ENCODE results near the gene NCBP3.
"Not testable (repeated sequence)": the region's sequence is repeated elsewhere in the genome, so short reads cannot be mapped to it uniquely, and the experiment has no call there.

NCBP3 gene

DNA sequence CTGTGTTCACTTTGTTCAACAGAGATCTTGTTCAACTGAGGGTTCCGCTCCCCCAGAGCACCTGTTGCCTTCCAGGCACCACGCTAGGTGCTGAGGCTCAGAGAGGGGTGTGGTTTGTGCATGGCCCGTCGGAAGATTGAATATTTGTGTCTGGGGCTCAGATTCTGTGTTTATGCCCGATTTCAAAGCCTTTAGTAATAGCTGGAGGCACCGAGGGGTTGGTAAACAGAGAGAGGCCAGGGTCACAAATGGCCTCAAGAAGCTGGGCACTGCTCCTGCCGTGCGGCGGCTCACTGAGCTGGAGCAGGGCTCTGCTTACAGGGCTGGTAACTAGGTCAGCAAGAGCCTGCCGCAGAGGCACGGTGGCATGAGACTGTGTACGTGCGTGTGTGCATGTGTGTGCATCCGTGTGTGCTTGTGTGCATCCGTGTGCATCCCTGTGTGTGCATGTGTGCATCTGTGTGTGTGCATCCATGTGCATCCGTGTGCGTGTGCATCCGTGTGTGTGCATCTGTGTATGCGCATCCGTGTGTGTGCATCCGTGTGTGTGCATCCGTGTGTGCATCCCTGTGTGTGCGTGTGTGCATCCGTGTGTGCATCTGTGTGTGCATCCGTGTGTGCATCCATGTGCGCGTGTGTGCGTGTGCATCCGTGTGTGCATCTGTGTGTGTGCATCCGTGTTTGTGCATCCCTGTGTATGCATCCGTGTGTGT, 50.5 kb downstream of the NCBP3 start:
- Histone ChIP-seq H3K27ac (ENCODE audit: low read depth, low read length) (no peak overlapping the region), H3K4me3 (ENCODE audit: low read depth in 1 of 2, low read length in 2 of 2) (peak overlapping the region in 1 of 2 donors; percentile 32), H3K36me3 (ENCODE audit: control insufficient read depth in 1 of 2, insufficient read depth in 2 of 2, low read length in 2 of 2) (no peaks in the 10 kb centered on the region), H3K9me3 (ENCODE audit: control insufficient read depth in 1 of 2, low read length in 2 of 2) (no peaks in the 10 kb centered on the region), H3K9ac (ENCODE audit: low read depth in 1 of 2, low read length in 2 of 2) (no peak overlapping the region), H3K4me1 (ENCODE audit: control insufficient read depth in 1 of 2, insufficient read depth in 2 of 2, low read length in 2 of 2) (peaks cover 0 to 16% of the 10 kb centered on the region in 2 donors), H3K27me3 (ENCODE audit: control insufficient read depth in 1 of 2, insufficient read depth in 2 of 2, low read length in 2 of 2) (no peaks in the 10 kb centered on the region)

DNA sequence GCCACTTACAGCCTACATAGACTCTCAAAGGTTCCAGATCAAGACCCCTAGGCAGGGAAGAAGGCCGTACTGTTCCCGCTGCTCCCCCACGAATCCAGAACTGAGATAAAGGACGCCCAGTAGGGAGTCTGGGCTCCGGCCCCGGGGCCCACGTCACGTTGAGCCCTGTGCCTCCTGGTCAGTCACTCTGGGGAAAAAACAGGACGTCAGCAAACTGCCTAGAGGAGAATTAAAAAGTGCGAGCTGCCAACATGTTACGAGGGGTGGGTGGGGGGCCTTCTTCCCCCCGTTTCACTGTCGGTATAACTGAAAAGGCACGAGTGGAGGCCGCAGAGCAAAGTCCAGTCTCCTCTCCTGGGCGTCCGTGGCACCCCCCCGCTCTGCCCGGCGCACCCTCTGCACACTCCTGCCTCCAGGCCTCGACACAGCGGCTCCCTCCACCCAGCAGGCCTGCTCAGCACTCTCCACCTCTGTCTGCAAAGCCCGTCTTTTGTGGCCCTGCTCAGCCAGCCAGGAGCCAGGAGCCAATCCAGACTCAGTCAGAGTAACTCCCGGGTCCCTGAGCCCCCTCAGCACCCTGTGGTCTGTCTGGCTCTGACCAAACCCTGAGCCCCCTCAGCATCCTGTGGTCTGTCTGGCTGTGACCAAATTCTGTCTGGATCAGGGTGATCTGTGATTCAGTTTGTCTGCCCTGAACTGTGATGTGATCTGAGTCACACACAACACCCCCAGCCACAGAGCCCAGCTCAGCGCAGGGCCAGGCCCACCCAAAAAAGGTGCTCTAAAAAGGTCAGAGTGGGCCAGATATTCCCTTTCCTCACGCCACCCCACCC, 51.3 kb downstream of the NCBP3 start:
- peaks cover 0 to 16% of the 10 kb centered on the region in 2 donors for H3K4me1 ChIP-seq (ENCODE audit: control insufficient read depth in 1 of 2, insufficient read depth in 2 of 2, low read length in 2 of 2)
- no peak overlapping the region for H3K27ac ChIP-seq (ENCODE audit: low read depth, low read length)
- no peaks in the 10 kb centered on the region for H3K9me3 ChIP-seq (ENCODE audit: control insufficient read depth in 1 of 2, low read length in 2 of 2)
- H3K36me3 ChIP-seq (ENCODE audit: control insufficient read depth in 1 of 2, insufficient read depth in 2 of 2, low read length in 2 of 2), result no peaks in the 10 kb centered on the region
- H3K4me3 ChIP-seq (ENCODE audit: low read depth in 1 of 2, low read length in 2 of 2), result no peak overlapping the region
- H3K27me3 ChIP-seq (ENCODE audit: control insufficient read depth in 1 of 2, insufficient read depth in 2 of 2, low read length in 2 of 2), result no peaks in the 10 kb centered on the region
- no peak overlapping the region for H3K9ac ChIP-seq (ENCODE audit: low read depth in 1 of 2, low read length in 2 of 2)

DNA sequence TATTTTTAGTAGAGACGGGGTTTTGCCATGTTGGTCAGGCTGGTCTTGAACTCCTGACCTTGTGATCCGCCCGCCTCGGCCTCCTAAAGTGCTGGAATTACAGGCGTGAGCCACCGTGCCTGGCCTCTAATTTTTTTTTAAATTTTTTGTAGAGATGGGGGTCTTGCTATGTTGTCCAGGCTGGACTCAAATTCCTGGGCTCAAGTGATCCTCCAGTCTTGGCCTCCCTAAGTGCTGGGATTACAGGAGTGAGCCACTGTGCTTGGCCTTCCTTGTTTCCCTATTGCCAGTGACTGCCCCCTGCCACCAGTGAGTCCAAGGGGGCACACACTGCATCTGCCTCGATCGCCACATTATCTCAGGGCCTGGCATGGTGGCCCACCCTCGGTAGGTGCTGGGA, 51.9 kb downstream of the NCBP3 start:
- not testable (repeated sequence) for H3K9ac ChIP-seq (ENCODE audit: low read depth in 1 of 2, low read length in 2 of 2); H3K27ac ChIP-seq (ENCODE audit: low read depth, low read length); H3K9me3 ChIP-seq (ENCODE audit: control insufficient read depth in 1 of 2, low read length in 2 of 2); H3K36me3 ChIP-seq (ENCODE audit: control insufficient read depth in 1 of 2, insufficient read depth in 2 of 2, low read length in 2 of 2); H3K27me3 ChIP-seq (ENCODE audit: control insufficient read depth in 1 of 2, insufficient read depth in 2 of 2, low read length in 2 of 2); H3K4me3 ChIP-seq (ENCODE audit: low read depth in 1 of 2, low read length in 2 of 2)
- H3K4me1 ChIP-seq (ENCODE audit: control insufficient read depth in 1 of 2, insufficient read depth in 2 of 2, low read length in 2 of 2), result peaks cover 0 to 16% of the 10 kb centered on the region in 2 donors

DNA sequence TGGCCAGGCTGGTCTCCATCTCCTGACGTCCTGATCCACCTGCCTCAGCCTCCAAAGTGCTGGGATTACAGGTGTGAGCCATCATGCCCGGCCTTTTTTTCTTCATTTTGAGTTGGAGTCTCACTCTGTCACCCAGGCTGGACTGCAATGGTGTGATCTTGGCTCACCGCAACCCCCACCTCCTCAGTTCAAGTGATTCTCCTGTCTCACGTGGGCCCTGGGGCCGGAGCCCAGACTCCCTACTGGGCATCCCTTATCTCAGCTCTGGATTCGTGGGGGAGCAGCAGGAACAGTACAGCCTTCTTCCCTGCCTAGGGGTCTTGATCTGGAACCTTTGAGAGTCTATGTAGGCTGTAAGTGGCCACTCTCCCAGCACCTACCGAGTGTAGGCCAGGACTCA, 52.8 kb downstream of the NCBP3 start:
- not testable (repeated sequence) for H3K27ac ChIP-seq (ENCODE audit: low read depth, low read length); H3K9me3 ChIP-seq (ENCODE audit: control insufficient read depth in 1 of 2, low read length in 2 of 2); H3K27me3 ChIP-seq (ENCODE audit: control insufficient read depth in 1 of 2, insufficient read depth in 2 of 2, low read length in 2 of 2); H3K9ac ChIP-seq (ENCODE audit: low read depth in 1 of 2, low read length in 2 of 2); H3K36me3 ChIP-seq (ENCODE audit: control insufficient read depth in 1 of 2, insufficient read depth in 2 of 2, low read length in 2 of 2); H3K4me3 ChIP-seq (ENCODE audit: low read depth in 1 of 2, low read length in 2 of 2)
- peaks cover 0 to 16% of the 10 kb centered on the region in 2 donors for H3K4me1 ChIP-seq (ENCODE audit: control insufficient read depth in 1 of 2, insufficient read depth in 2 of 2, low read length in 2 of 2)

DNA sequence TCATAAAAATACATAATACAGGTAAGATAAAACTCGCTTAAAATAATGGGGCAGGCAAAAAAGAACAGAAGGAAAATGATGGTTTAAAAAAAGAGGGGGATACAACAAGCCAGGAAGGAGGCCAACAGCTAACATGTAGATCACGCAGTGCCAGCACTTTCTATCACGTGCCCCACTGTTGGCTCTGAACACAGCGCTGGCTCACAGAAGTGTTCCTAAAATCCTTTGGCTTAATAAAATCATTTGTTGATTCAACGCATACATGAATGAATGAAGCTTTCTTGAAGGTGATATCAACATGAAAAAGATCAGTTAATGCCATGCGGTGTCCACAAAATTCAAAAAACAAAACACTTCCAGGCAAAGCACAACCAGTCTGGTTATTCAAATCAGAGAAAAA, 53.6 kb downstream of the NCBP3 start:
- Histone ChIP-seq H3K9ac (ENCODE audit: low read depth in 1 of 2, low read length in 2 of 2) (no peak overlapping the region), H3K4me3 (ENCODE audit: low read depth in 1 of 2, low read length in 2 of 2) (no peak overlapping the region)

DNA sequence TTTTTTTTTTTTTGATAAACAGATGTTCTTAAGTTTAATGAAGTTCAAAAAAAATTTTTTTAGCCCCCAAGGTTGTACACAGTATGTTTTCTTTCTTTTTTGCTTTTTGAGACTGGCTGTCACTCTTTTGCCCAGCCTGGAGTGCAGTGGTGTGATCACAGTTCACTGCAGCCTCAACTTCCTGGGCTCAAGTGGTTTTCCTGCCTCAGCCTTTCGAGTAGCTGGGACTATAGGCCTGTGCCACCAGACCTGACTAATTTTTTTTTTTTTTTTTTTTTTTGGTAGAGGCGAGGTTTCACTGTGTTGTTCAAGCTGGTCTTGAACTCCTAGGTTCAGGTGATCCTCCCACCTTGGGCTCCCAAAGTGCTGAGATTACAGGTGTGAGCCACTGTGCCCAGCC, 57.8 kb downstream of the NCBP3 start:
- H3K4me3 ChIP-seq (ENCODE audit: low read depth in 1 of 2, low read length in 2 of 2), result no peak overlapping the region
- no peak overlapping the region for H3K9ac ChIP-seq (ENCODE audit: low read depth in 1 of 2, low read length in 2 of 2)
- no peak overlapping the region for H3K27ac ChIP-seq (ENCODE audit: low read depth, low read length)
- H3K36me3 ChIP-seq (ENCODE audit: control insufficient read depth in 1 of 2, insufficient read depth in 2 of 2, low read length in 2 of 2), result no peaks in the 10 kb centered on the region
- no peaks in the 10 kb centered on the region for H3K27me3 ChIP-seq (ENCODE audit: control insufficient read depth in 1 of 2, insufficient read depth in 2 of 2, low read length in 2 of 2)
- H3K4me1 ChIP-seq (ENCODE audit: control insufficient read depth in 1 of 2, insufficient read depth in 2 of 2, low read length in 2 of 2), result no peaks in the 10 kb centered on the region
- no peaks in the 10 kb centered on the region for H3K9me3 ChIP-seq (ENCODE audit: control insufficient read depth in 1 of 2, low read length in 2 of 2)

More for the DNA sequence above, 53.6 kb downstream of the NCBP3 start:
- Histone ChIP-seq H3K27ac (ENCODE audit: low read depth, low read length) (no peak overlapping the region), H3K4me1 (ENCODE audit: control insufficient read depth in 1 of 2, insufficient read depth in 2 of 2, low read length in 2 of 2) (peaks cover 0 to 16% of the 10 kb centered on the region in 2 donors), H3K36me3 (ENCODE audit: control insufficient read depth in 1 of 2, insufficient read depth in 2 of 2, low read length in 2 of 2) (no peaks in the 10 kb centered on the region), H3K27me3 (ENCODE audit: control insufficient read depth in 1 of 2, insufficient read depth in 2 of 2, low read length in 2 of 2) (no peaks in the 10 kb centered on the region), H3K9me3 (ENCODE audit: control insufficient read depth in 1 of 2, low read length in 2 of 2) (no peaks in the 10 kb centered on the region)

DNA sequence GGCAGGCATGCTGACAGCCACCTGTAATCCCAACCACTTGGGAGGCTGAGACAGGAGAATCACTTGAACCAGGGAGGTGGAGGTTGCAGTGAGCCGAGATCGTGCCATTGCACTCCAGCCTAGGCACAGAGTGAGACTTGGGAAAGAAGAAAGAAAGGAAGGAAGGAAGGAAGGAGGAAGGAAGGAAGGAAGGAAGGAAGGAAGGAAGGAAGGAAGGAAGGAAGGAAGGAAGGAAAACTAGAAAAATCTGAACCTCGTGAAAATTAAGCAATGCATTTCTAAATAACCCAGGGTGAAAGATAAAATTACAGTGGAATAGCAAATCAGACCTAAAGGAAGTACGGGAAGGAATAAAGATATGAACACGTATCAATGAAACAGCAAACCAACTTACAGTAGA, 60.7 kb downstream of the NCBP3 start:
- H3K9me3 ChIP-seq (ENCODE audit: control insufficient read depth in 1 of 2, low read length in 2 of 2); H3K9ac ChIP-seq (ENCODE audit: low read depth in 1 of 2, low read length in 2 of 2); H3K4me3 ChIP-seq (ENCODE audit: low read depth in 1 of 2, low read length in 2 of 2); H3K27me3 ChIP-seq (ENCODE audit: control insufficient read depth in 1 of 2, insufficient read depth in 2 of 2, low read length in 2 of 2); H3K36me3 ChIP-seq (ENCODE audit: control insufficient read depth in 1 of 2, insufficient read depth in 2 of 2, low read length in 2 of 2); H3K4me1 ChIP-seq (ENCODE audit: control insufficient read depth in 1 of 2, insufficient read depth in 2 of 2, low read length in 2 of 2); H3K27ac ChIP-seq (ENCODE audit: low read depth, low read length): not testable (repeated sequence)

DNA sequence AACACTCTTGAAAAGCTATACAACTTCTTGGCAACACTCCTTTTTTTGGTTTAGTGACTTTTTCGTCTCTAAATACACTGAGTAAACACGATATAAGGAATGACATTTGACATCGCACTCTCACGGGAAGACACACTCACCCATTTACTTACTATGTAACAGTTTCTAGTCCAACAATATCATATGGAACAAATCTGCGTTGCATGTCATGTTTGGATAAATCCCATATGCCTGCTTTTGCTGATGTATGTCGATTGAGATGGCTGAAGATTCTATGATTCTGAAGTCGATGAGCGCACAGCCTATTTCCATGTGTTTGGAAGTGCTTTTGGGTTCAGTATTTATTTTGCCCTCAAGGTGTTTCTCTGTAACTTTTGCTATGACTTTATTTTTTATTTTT, 63.3 kb downstream of the NCBP3 start:
- Histone ChIP-seq H3K9me3 (ENCODE audit: control insufficient read depth in 1 of 2, low read length in 2 of 2) (no peaks in the 10 kb centered on the region), H3K27me3 (ENCODE audit: control insufficient read depth in 1 of 2, insufficient read depth in 2 of 2, low read length in 2 of 2) (no peaks in the 10 kb centered on the region), H3K4me1 (ENCODE audit: control insufficient read depth in 1 of 2, insufficient read depth in 2 of 2, low read length in 2 of 2) (no peaks in the 10 kb centered on the region), H3K36me3 (ENCODE audit: control insufficient read depth in 1 of 2, insufficient read depth in 2 of 2, low read length in 2 of 2) (no peaks in the 10 kb centered on the region), H3K9ac (ENCODE audit: low read depth in 1 of 2, low read length in 2 of 2) (no peak overlapping the region), H3K4me3 (ENCODE audit: low read depth in 1 of 2, low read length in 2 of 2) (no peak overlapping the region), H3K27ac (ENCODE audit: low read depth, low read length) (no peak overlapping the region)

DNA sequence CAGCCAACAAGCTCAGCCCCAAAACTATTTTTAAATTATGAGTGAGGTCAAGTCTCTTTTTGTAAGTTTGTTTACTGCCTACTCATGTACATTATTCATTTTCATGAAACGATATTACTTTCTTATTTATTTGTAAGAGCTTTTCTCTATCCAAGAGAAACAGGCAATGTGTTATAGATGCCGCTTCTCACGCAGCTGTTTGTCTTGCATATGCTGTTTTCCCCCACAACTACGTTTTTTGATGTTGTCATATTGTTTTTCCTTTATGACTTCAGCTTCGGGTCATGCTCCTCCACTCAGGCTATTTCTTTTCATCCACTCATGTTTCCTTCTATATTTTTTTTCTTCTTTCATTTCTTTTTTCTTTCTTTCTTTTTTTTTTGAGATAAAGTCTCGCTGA, 65.1 kb downstream of the NCBP3 start:
- Histone ChIP-seq H3K9ac (ENCODE audit: low read depth in 1 of 2, low read length in 2 of 2) (no peak overlapping the region), H3K4me3 (ENCODE audit: low read depth in 1 of 2, low read length in 2 of 2) (no peak overlapping the region), H3K27me3 (ENCODE audit: control insufficient read depth in 1 of 2, insufficient read depth in 2 of 2, low read length in 2 of 2) (no peaks in the 10 kb centered on the region), H3K4me1 (ENCODE audit: control insufficient read depth in 1 of 2, insufficient read depth in 2 of 2, low read length in 2 of 2) (no peaks in the 10 kb centered on the region), H3K9me3 (ENCODE audit: control insufficient read depth in 1 of 2, low read length in 2 of 2) (no peaks in the 10 kb centered on the region), H3K36me3 (ENCODE audit: control insufficient read depth in 1 of 2, insufficient read depth in 2 of 2, low read length in 2 of 2) (no peaks in the 10 kb centered on the region), H3K27ac (ENCODE audit: low read depth, low read length) (no peak overlapping the region)

DNA sequence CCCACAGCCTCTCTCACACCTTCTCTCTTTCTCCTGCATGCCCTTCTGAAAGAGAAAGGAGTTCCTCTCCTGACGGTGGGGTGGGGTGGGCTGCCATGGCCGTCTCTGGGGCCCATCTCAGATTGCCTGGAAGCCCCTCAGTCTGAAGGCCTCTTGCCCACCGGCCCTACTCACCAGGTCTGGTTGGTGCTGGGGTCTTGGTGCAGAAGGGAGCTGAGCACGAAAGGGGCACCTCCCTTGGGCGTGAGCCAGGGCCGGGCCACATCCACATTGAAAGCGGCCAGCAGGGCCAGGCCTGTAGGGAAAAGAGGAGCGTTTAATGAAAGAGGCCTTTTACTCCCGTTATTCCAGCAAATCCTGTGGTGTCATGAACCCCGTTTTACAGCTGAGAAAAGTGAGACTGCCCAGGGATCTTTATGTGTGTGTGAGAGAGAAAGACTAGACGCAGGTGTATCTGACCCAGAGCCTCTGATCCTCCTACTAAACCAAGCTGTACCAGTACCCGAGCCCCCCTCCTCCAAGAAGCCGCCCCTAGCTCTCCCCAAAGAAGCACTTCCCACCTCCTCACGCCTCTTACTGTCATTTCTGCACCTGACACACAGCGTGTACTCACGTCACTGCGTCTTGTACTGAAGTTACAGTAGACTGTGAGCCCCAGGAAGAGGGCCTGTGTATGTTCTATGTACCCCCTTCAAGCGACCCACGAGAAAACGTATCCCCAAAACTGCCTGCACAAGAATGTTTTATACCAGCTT, 68.5 kb downstream of the NCBP3 start:
- no peaks in the 10 kb centered on the region for H3K36me3 ChIP-seq (ENCODE audit: control insufficient read depth in 1 of 2, insufficient read depth in 2 of 2, low read length in 2 of 2)
- no peak overlapping the region for H3K4me3 ChIP-seq (ENCODE audit: low read depth in 1 of 2, low read length in 2 of 2)
- H3K27ac ChIP-seq (ENCODE audit: low read depth, low read length), result no peak overlapping the region
- H3K27me3 ChIP-seq (ENCODE audit: control insufficient read depth in 1 of 2, insufficient read depth in 2 of 2, low read length in 2 of 2), result no peaks in the 10 kb centered on the region
- no peaks in the 10 kb centered on the region for H3K9me3 ChIP-seq (ENCODE audit: control insufficient read depth in 1 of 2, low read length in 2 of 2)
- H3K9ac ChIP-seq (ENCODE audit: low read depth in 1 of 2, low read length in 2 of 2), result no peak overlapping the region
- no peaks in the 10 kb centered on the region for H3K4me1 ChIP-seq (ENCODE audit: control insufficient read depth in 1 of 2, insufficient read depth in 2 of 2, low read length in 2 of 2)

All from duodenal mucosa (tissue), 2 donors.